OCI-LY7 (cell line): Measurements from ENCODE around the gene TNFRSF1A. TPM values are rescaled to one million over a fixed set of nuclear protein-coding genes. Genes with fewer than 3 reads are reported as not detected.

Experiments used
- BruUV-seq: library from RNA; stranded (reverse); fragments of 400-500 nt; replicated peaks from 2 replicates; lab custom pipeline; 2021; lab: Mats Ljungman, UMichigan
- CTCF ChIA-PET: fragments of 300-600 bp; sonication (Branson Sonifier 250); formaldehyde crosslinking; loops from one replicate; lab custom pipeline; 2022; ENCODE audit warnings: antibody characterized with exemption; ENCODE audit not compliant: unreplicated experiment; lab: Charles Lee
- POLR2A ChIA-PET: fragments of 300-600 bp; sonication (Branson Sonifier 250); formaldehyde crosslinking; loops from one replicate; lab custom pipeline; 2022; ENCODE audit warnings: antibody characterized with exemption; lab: Charles Lee
- DNase-seq: peaks from one replicate; pipeline ENCODE4 v3.0.0-alpha.2; 2015; ENCODE audit warnings: low spot score
- H2AFZ ChIP-seq: fragments of 200-600 bp; sonication (generic), shearing (Covaris generic); 2 replicates; pipeline ENCODE4 v1.6.1; 2014; ENCODE audit warnings: mild to moderate bottlenecking, antibody characterized with exemption, low read length, moderate library complexity
- H3K27ac ChIP-seq: fragments of 200-600 bp; sonication (generic); 2 replicates; pipeline ENCODE4 v1.5.1; 2014; ENCODE audit warnings: mixed run types, low read depth, mild to moderate bottlenecking, moderate library complexity, low read length, inconsistent platforms; ENCODE audit not compliant: poor library complexity, severe bottlenecking
- H3K36me3 ChIP-seq: fragments of 200-600 bp; sonication (generic); 2 replicates; pipeline ENCODE4 v1.6.1; 2014; ENCODE audit warnings: mild to moderate bottlenecking, antibody characterized with exemption, low read length, moderate library complexity, mixed read lengths; ENCODE audit not compliant: insufficient read depth
- H3K4me1 ChIP-seq: fragments of 200-600 bp; sonication (generic); 2 replicates; pipeline ENCODE4 v1.5.1; 2014; ENCODE audit warnings: mild to moderate bottlenecking, low read length; ENCODE audit not compliant: insufficient read depth, poor library complexity, severe bottlenecking
- H3K4me2 ChIP-seq: fragments of 200-600 bp; sonication (generic); 2 replicates; pipeline ENCODE4 v1.6.1; 2014; ENCODE audit warnings: mild to moderate bottlenecking, low read length
- H3K4me3 ChIP-seq: fragments of 200-600 bp; sonication (generic); 2 replicates; pipeline ENCODE4 v1.5.1; 2014; ENCODE audit warnings: mild to moderate bottlenecking, low read depth, low read length; ENCODE audit not compliant: poor library complexity, severe bottlenecking
- H3K79me2 ChIP-seq: fragments of 200-600 bp; sonication (generic); 2 replicates; pipeline ENCODE4 v1.6.1; 2016; ENCODE audit warnings: low read depth, mild to moderate bottlenecking, low read length, moderate library complexity, mixed read lengths; ENCODE audit not compliant: insufficient read depth
- H3K9me2 ChIP-seq: fragments of 200-600 bp; sonication (generic); 2 replicates; pipeline ENCODE4 v1.6.1; 2016; ENCODE audit warnings: mild to moderate bottlenecking, low read length, mixed read lengths; ENCODE audit not compliant: insufficient read depth
- H3K9me3 ChIP-seq: fragments of 200-600 bp; sonication (generic); 2 replicates; pipeline ENCODE4 v1.6.1; 2014; ENCODE audit warnings: mild to moderate bottlenecking, mixed run types, low read length, mixed read lengths
- H4K20me1 ChIP-seq: fragments of 200-600 bp; sonication (generic); 2 replicates; pipeline ENCODE4 v1.6.1; 2014; ENCODE audit warnings: mild to moderate bottlenecking, antibody characterized with exemption, low read length, moderate library complexity, mixed read lengths; ENCODE audit not compliant: insufficient read depth
- CTCF ChIP-seq: fragments of 200-600 bp; sonication (generic); conservative IDR thresholded peaks from 2 replicates; pipeline ENCODE4 v1.5.1; 2014; ENCODE audit warnings: mild to moderate bottlenecking, antibody characterized with exemption, low read length, moderate library complexity, mixed read lengths
- EZH2phosphoT487 ChIP-seq: fragments of 200-600 bp; sonication (generic); IDR thresholded peaks from 2 replicates; pipeline ENCODE4 v1.6.1; 2018; ENCODE audit warnings: low read depth, borderline replicate concordance, mild to moderate bottlenecking, mixed run types, antibody characterized with exemption, low read length, moderate library complexity, mixed read lengths
- intact Hi-C: fragments of 100-400 bp; cut with micrococcal nuclease; formaldehyde crosslinking; loops from one replicate; pipeline ENCODE4 v1.10.0; 2022; ENCODE audit not compliant: unreplicated experiment
- total RNA-seq, 2 experiments: library from RNA; depleted of rRNA in 1 of 2; stranded (reverse); fragments of >200 nt in 1 of 2; shearing (Covaris generic) in 1 of 2; gene quantifications; 2 replicates each; pipeline ENCODE4 v1.2.3, GENCODE V29; 2014 to 2022

TNFRSF1A gene
- total RNA-seq, 2 experiments from 2014 or later = 37.3 to 50.9 TPM

GRCh38 chr12:6323995-6324711, 17.7 kb downstream of the TNFRSF1A start:
- Histone ChIP-seq H3K4me1 (peaks cover 30% of the 10 kb centered on the region), H3K27ac (peak overlapping the region; percentile 59), H2AFZ (peak overlapping the region; percentile 94), H3K4me2 (peak overlapping the region; percentile 73), H4K20me1 (no peaks in the 10 kb centered on the region), H3K9me2 (no peaks in the 10 kb centered on the region), H3K79me2 (no peaks in the 10 kb centered on the region), H3K9me3 (no peaks in the 10 kb centered on the region), H3K36me3 (peaks cover 8% of the 10 kb centered on the region; the same call in 1 of the 2 replicates), H3K4me3 (peak overlapping the region; percentile 34)
- POLR2A ChIA-PET = interaction anchor here (1.5 kb wide), 1 partner anchor 11 kb away, joined by 6 read pairs; no protein-coding TSS in a partner anchor
- TF ChIP-seq CTCF (no peak), EZH2phosphoT487 (no peak)
- no peak for DNase-seq
- CTCF ChIA-PET = interaction anchor here (1.7 kb wide), 1 partner anchor 11 kb away, joined by 7 read pairs; no protein-coding TSS in a partner anchor
- intact Hi-C loops = loop anchor here (1.0 to 5.0 kb wide), 3 partner anchors 43 to 138 kb away; no protein-coding TSS in a partner anchor
- BruUV-seq = no TSS peak

- DNase-seq = peak; percentile 77
- peak overlapping the region; percentile 94 for H2AFZ ChIP-seq
These were observed 18.4 kb downstream of the TNFRSF1A start for GRCh38 chr12:6323340-6323994.

More at GRCh38 chr12:6323340-6323994, 18.4 kb downstream of the TNFRSF1A start:
- Histone ChIP-seq H3K4me2 (peak overlapping the region; percentile 73), H3K36me3 (peaks cover 5% of the 10 kb centered on the region; the same call in 1 of the 2 replicates), H3K4me1 (peaks cover 30% of the 10 kb centered on the region), H3K9me3 (no peaks in the 10 kb centered on the region), H3K9me2 (no peaks in the 10 kb centered on the region), H4K20me1 (no peaks in the 10 kb centered on the region), H3K27ac (peak overlapping the region; percentile 59), H3K79me2 (no peaks in the 10 kb centered on the region), H3K4me3 (peak overlapping the region; percentile 34)
- intact Hi-C loops = loop anchor here (1.0 to 5.0 kb wide), 3 partner anchors 44 to 139 kb away; no protein-coding TSS in a partner anchor
- ChIA-PET CTCF (interaction anchor here (1.7 kb wide), 1 partner anchor 11 kb away, joined by 7 read pairs; no protein-coding TSS in a partner anchor), POLR2A (interaction anchor here (0.9 to 1.5 kb wide), 2 partner anchors 12 to 21 kb away, joined by 3 to 6 read pairs; no protein-coding TSS in a partner anchor)
- TF ChIP-seq EZH2phosphoT487 (no peak), CTCF (peak; percentile 88)
- BruUV-seq = no TSS peak
